H1 (cell line): ENCODE data around the gene PTPN13. TPM values are rescaled to one million over a fixed set of nuclear protein-coding genes. Genes with fewer than 3 reads are reported as not detected.

Experiments
- CTCF ChIA-PET: fragments of 300-600 bp; sonication (Branson Sonifier 250); formaldehyde crosslinking; loops from one replicate; lab custom pipeline; 2021; ENCODE audit not compliant: partially characterized antibody; lab: Charles Lee
- POLR2A ChIA-PET: fragments of 300-600 bp; sonication (Branson Sonifier 250); formaldehyde crosslinking; loops from one replicate; lab custom pipeline; 2021; ENCODE audit warnings: inconsistent platforms; ENCODE audit not compliant: partially characterized antibody; lab: Charles Lee
- DNase-seq, 2 experiments: peaks; one replicate each; pipeline versions ENCODE4 v3.0.0 to v3.0.0-alpha.2; 2010 to 2022; ENCODE audit warnings: low spot score in 2 of 2, low read depth in 1 of 2, mixed read lengths in 1 of 2
- FAIRE-seq: peaks from 2 replicates; lab custom pipeline; 2011; peaks lifted over from hg19 to GRCh38; lab: Jason Lieb, UNC
- H2AFZ ChIP-seq: 2 replicates; pipeline ENCODE4 v1.8.1; 2012; ENCODE audit warnings: low read length, inconsistent platforms
- H2AK5ac ChIP-seq: 2 replicates; pipeline ENCODE4 v1.6.1; 2013; ENCODE audit warnings: low read depth, low read length
- H2BK120ac ChIP-seq: replicated peaks from 2 replicates; pipeline ENCODE3; 2013; ENCODE audit warnings: low read depth, low read length, inconsistent platforms
- H2BK12ac ChIP-seq: 2 replicates; pipeline ENCODE4 v1.6.1; 2013; ENCODE audit warnings: low read depth, low read length
- H2BK15ac ChIP-seq: 2 replicates; pipeline ENCODE4 v1.6.1; 2013; ENCODE audit warnings: low read length
- H2BK20ac ChIP-seq: 2 replicates; pipeline ENCODE4 v1.6.1; 2013; ENCODE audit warnings: low read length
- H2BK5ac ChIP-seq: 2 replicates; pipeline ENCODE4 v1.6.1; 2013; ENCODE audit warnings: low read depth, low read length
- H3K14ac ChIP-seq: 2 replicates; pipeline ENCODE4 v1.6.1; 2013; ENCODE audit warnings: inconsistent platforms; ENCODE audit not compliant: insufficient read length
- H3K18ac ChIP-seq: 2 replicates; pipeline ENCODE4 v1.6.1; 2013; ENCODE audit warnings: low read length; ENCODE audit errors: extremely low read depth
- H3K23ac ChIP-seq: 2 replicates; pipeline ENCODE4 v1.6.1; 2013; ENCODE audit warnings: inconsistent platforms; ENCODE audit not compliant: insufficient read length
- H3K23me2 ChIP-seq: 2 replicates; pipeline ENCODE4 v1.6.1; 2013; ENCODE audit warnings: low read depth, low read length
- H3K27ac ChIP-seq: 2 replicates; pipeline ENCODE4 v1.6.1; 2011; ENCODE audit warnings: low read depth, low read length, inconsistent platforms
- H3K27me3 ChIP-seq, 4 experiments: replicated peaks in 1 of 4; 1 replicate in 1 of 4; 2 replicates in 3 of 4; pipeline versions ENCODE4 v1.6.1 to v1.8.1; 2011 to 2013; ENCODE audit warnings: low read length in 3 of 4, mild to moderate bottlenecking in 3 of 4, inconsistent platforms in 2 of 4, mixed read lengths in 2 of 4, moderate library complexity in 1 of 4; ENCODE audit not compliant: control insufficient read depth in 3 of 4, insufficient read depth in 3 of 4; ENCODE audit errors: extremely low read depth in 1 of 4
- H3K36me3 ChIP-seq, 4 experiments: 2 replicates each; pipeline versions ENCODE4 v1.6.1 to v1.8.1; 2011 to 2013; ENCODE audit warnings: mild to moderate bottlenecking in 4 of 4, low read length in 3 of 4, moderate library complexity in 2 of 4, control low read depth in 1 of 4, inconsistent platforms in 1 of 4; ENCODE audit not compliant: insufficient read depth in 4 of 4, control insufficient read depth in 2 of 4
- H3K4ac ChIP-seq: replicated peaks from 2 replicates; pipeline ENCODE3; 2013; ENCODE audit warnings: low read length, low read depth, mixed read lengths, inconsistent platforms; ENCODE audit not compliant: insufficient read length
- H3K4me1 ChIP-seq, 4 experiments: replicated peaks in 1 of 4; 1 replicate in 1 of 4; 2 replicates in 3 of 4; pipeline versions ENCODE4 v1.6.1 to v1.8.1; 2011 to 2013; ENCODE audit warnings: low read length in 3 of 4, inconsistent platforms in 2 of 4, mixed read lengths in 1 of 4; ENCODE audit not compliant: insufficient read depth in 4 of 4, control insufficient read depth in 3 of 4
- H3K4me2 ChIP-seq, 2 experiments: 2 replicates each; pipeline versions ENCODE4 v1.6.1 to v1.8.1; 2011 to 2013; ENCODE audit warnings: low read depth in 2 of 2, low read length in 2 of 2, control low read depth in 1 of 2, inconsistent platforms in 1 of 2, mild to moderate bottlenecking in 1 of 2; ENCODE audit not compliant: insufficient read depth in 1 of 2
- H3K4me3 ChIP-seq, 4 experiments: fragments of 200-600, 300-600 bp in 1 of 4; sonication (generic), shearing (Covaris generic), sonication (Bioruptor Twin) in 1 of 4; 2 replicates each; pipeline versions ENCODE4 v1.5.1 to v1.8.1; 2011 to 2016; ENCODE audit warnings: low read length in 4 of 4, low read depth in 3 of 4, control low read depth in 2 of 4, inconsistent platforms in 2 of 4, mild to moderate bottlenecking in 2 of 4, mixed read lengths in 1 of 4, moderate library complexity in 1 of 4; ENCODE audit not compliant: insufficient read depth in 2 of 4; ENCODE audit errors: extremely low read depth in 1 of 4
- H3K56ac ChIP-seq: replicated peaks from 2 replicates; pipeline ENCODE3; 2013; ENCODE audit warnings: low read depth, mild to moderate bottlenecking, mixed read lengths, low read length, inconsistent platforms; ENCODE audit not compliant: insufficient read length
- H3K79me1 ChIP-seq: 2 replicates; pipeline ENCODE4 v1.6.1; 2013; ENCODE audit warnings: low read depth, low read length, control low read depth
- H3K79me2 ChIP-seq, 2 experiments: 2 replicates each; pipeline versions ENCODE4 v1.6.1 to v1.8.1; 2012 to 2013; ENCODE audit warnings: low read length in 2 of 2, mild to moderate bottlenecking in 2 of 2, inconsistent platforms in 1 of 2; ENCODE audit not compliant: insufficient read depth in 2 of 2, control insufficient read depth in 1 of 2
- H3K9ac ChIP-seq, 4 experiments: replicated peaks in 1 of 4; 1 replicate in 1 of 4; 2 replicates in 3 of 4; pipeline versions ENCODE4 v1.6.1 to v1.8.1; 2011 to 2013; ENCODE audit warnings: low read depth in 3 of 4, low read length in 3 of 4, control low read depth in 2 of 4, mild to moderate bottlenecking in 2 of 4, moderate library complexity in 2 of 4, inconsistent platforms in 1 of 4; ENCODE audit errors: extremely low read depth in 1 of 4
- H3K9me3 ChIP-seq, 2 experiments: 2 replicates each; pipeline versions ENCODE4 v1.6.1 to v1.8.1; 2012 to 2013; ENCODE audit warnings: mild to moderate bottlenecking in 2 of 2, moderate library complexity in 2 of 2, control low read depth in 1 of 2, inconsistent platforms in 1 of 2, low read depth in 1 of 2, low read length in 1 of 2, mixed read lengths in 1 of 2; ENCODE audit not compliant: insufficient read depth in 2 of 2
- H4K20me1 ChIP-seq, 2 experiments: replicated peaks in 1 of 2; 2 replicates each; pipeline versions ENCODE3 to v1.8.1; 2011 to 2013; ENCODE audit warnings: inconsistent platforms in 2 of 2, low read length in 2 of 2, mild to moderate bottlenecking in 1 of 2; ENCODE audit not compliant: insufficient read depth in 2 of 2, control insufficient read depth in 1 of 2
- H4K5ac ChIP-seq: 2 replicates; pipeline ENCODE4 v1.6.1; 2013; ENCODE audit warnings: low read length, low read depth, mixed read lengths, inconsistent platforms; ENCODE audit not compliant: insufficient read length
- H4K8ac ChIP-seq: 2 replicates; pipeline ENCODE4 v1.8.0; 2013; ENCODE audit warnings: mild to moderate bottlenecking, moderate library complexity, low read length, inconsistent platforms; ENCODE audit not compliant: insufficient read depth; ENCODE audit errors: extremely low read depth
- H4K91ac ChIP-seq: replicated peaks from 2 replicates; pipeline ENCODE3; 2013; ENCODE audit warnings: low read length, mixed read lengths, inconsistent platforms; ENCODE audit not compliant: insufficient read length
- ASH2L ChIP-seq: fragments of 200-600, 300-600 bp; sonication (generic); IDR thresholded peaks from one replicate; pipeline ENCODE4 v1.7.1; 2017; ENCODE audit warnings: low read length
- CREB1 ChIP-seq: IDR thresholded peaks from 2 replicates; pipeline ENCODE4 v1.6.1; 2012; ENCODE audit warnings: inconsistent platforms
- CTBP2 ChIP-seq: IDR thresholded peaks from 2 replicates; pipeline ENCODE4 v1.7.0; 2011; ENCODE audit warnings: borderline replicate concordance, mild to moderate bottlenecking, moderate library complexity, mixed read lengths, low read length; ENCODE audit not compliant: insufficient read depth, insufficient read length
- FOSL1 ChIP-seq: IDR thresholded peaks from 2 replicates; pipeline ENCODE4 v1.6.1; 2011; ENCODE audit warnings: mild to moderate bottlenecking, low read depth, low read length, moderate library complexity; ENCODE audit not compliant: insufficient read depth
- GTF2F1 ChIP-seq: IDR thresholded peaks from 2 replicates; pipeline ENCODE4 v1.6.1; 2012; ENCODE audit warnings: low read depth, low read length, improper control_type of control experiment, borderline replicate concordance
- JUND ChIP-seq: IDR thresholded peaks from 2 replicates; pipeline ENCODE4 v1.6.1; 2011; ENCODE audit warnings: mild to moderate bottlenecking, improper control_type of control experiment, low read length
- MAFK ChIP-seq: IDR thresholded peaks from 2 replicates; pipeline ENCODE4 v1.6.1; 2012; ENCODE audit warnings: low read depth, mild to moderate bottlenecking, improper control_type of control experiment, low read length
- NANOG ChIP-seq: IDR thresholded peaks from 2 replicates; pipeline ENCODE4 v1.6.1; 2011; ENCODE audit warnings: low read length, low read depth, mild to moderate bottlenecking, inconsistent platforms; ENCODE audit not compliant: insufficient read depth, poor library complexity, severe bottlenecking
- RBBP5 ChIP-seq: IDR thresholded peaks from 2 replicates; pipeline ENCODE4 v1.7.1; 2012; ENCODE audit warnings: low read depth, mild to moderate bottlenecking, inconsistent platforms, low read length, moderate library complexity, borderline replicate concordance
- TBP ChIP-seq: IDR thresholded peaks from 2 replicates; pipeline ENCODE4 v1.6.1; 2011; ENCODE audit warnings: low read depth, low read length, improper control_type of control experiment
- YY1 ChIP-seq: IDR thresholded peaks from 2 replicates; pipeline ENCODE4 v1.6.1; 2011; ENCODE audit warnings: low read depth, mild to moderate bottlenecking, low read length
- polyA plus RNA-seq, 7 experiments: library from polyadenylated mRNA; depleted of rRNA in 3 of 7; stranded (reverse) in 5 of 7; unstranded in 2 of 7; fragments of >200 nt in 5 of 7; fragments of 200-250 nt in 2 of 7; gene quantifications; 1 replicate in 5 of 7; 2 replicates in 1 of 7; 4 replicates in 1 of 7; pipeline versions ENCODE4 v1.2.1 to v1.2.3, GENCODE V29; 2011 to 2013; ENCODE audit warnings: missing spikeins in 2 of 7, mixed read lengths in 2 of 7
- total RNA-seq: library from RNA; stranded (reverse); fragmentation: NEBNext Ultra II Directional; extraction: Animal tissue kit (Norgen Biotek cat#: 25700); gene quantifications from 2 replicates; pipeline ENCODE4 v1.2.1, GENCODE V29; 2021
- TF ChIP-seq, protein P1 (sequence below): IDR thresholded peaks from 2 replicates; pipeline ENCODE4 v1.6.1; 2012; ENCODE audit warnings: inconsistent platforms

Gene PTPN13
- total and polyA plus RNA-seq, 2 of the 8 experiments (the other 6 are each of a cell fraction or from before 2014, with no cell fraction given) = 12.7 to 57.9 TPM

GRCh38 chr4:86749121-86749520 lies 155.0 kb downstream of the PTPN13 start:
- FAIRE-seq (no peak), DNase-seq (no peak)
- Histone ChIP-seq H2BK5ac (no peak overlapping the region), H3K23me2 (no peaks in the 10 kb centered on the region), H3K79me1 (no peaks in the 10 kb centered on the region), H4K5ac (no peak overlapping the region), H3K79me2 (no peaks in the 10 kb centered on the region), H3K4me3 (no peak overlapping the region), H2BK12ac (no peak overlapping the region), H2AFZ (no peak overlapping the region), H3K27me3 (no peaks in the 10 kb centered on the region), H2BK120ac (no peak overlapping the region), H4K20me1 (no peaks in the 10 kb centered on the region), H3K4me1 (no peaks in the 10 kb centered on the region), H3K4me2 (no peak overlapping the region), H4K8ac (no peak overlapping the region), H3K27ac (no peak overlapping the region), H2AK5ac (no peak overlapping the region), H2BK20ac (no peak overlapping the region), H3K23ac (no peak overlapping the region), H3K56ac (no peak overlapping the region), H3K9ac (no peak overlapping the region; a peak in 1 of 7 replicates), H2BK15ac (no peak overlapping the region), H3K14ac (no peak overlapping the region), H3K36me3 (peaks cover 0 to 27% (median 11%) of the 10 kb centered on the region in 4 experiments; a peak in 5 of 8 replicates), H3K4ac (no peak overlapping the region), H4K91ac (no peak overlapping the region), H3K18ac (no peak overlapping the region), H3K9me3 (no peaks in the 10 kb centered on the region)
- POLR2A ChIA-PET = no interaction called here
- CTCF ChIA-PET = no interaction called here
- TF ChIP-seq RBBP5 (no peak), CTBP2 (no peak), TBP (no peak), FOSL1 (no peak), GTF2F1 (no peak), MAFK (no peak), ASH2L (no peak), JUND (no peak), YY1 (no peak), CREB1 (no peak), NANOG (no peak)
- TF ChIP-seq, protein P1, sequence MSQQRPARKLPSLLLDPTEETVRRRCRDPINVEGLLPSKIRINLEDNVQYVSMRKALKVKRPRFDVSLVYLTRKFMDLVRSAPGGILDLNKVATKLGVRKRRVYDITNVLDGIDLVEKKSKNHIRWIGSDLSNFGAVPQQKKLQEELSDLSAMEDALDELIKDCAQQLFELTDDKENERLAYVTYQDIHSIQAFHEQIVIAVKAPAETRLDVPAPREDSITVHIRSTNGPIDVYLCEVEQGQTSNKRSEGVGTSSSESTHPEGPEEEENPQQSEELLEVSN = no peak
